ENCODE data around the gene ARHGAP32.

ARHGAP32 gene

DNA sequence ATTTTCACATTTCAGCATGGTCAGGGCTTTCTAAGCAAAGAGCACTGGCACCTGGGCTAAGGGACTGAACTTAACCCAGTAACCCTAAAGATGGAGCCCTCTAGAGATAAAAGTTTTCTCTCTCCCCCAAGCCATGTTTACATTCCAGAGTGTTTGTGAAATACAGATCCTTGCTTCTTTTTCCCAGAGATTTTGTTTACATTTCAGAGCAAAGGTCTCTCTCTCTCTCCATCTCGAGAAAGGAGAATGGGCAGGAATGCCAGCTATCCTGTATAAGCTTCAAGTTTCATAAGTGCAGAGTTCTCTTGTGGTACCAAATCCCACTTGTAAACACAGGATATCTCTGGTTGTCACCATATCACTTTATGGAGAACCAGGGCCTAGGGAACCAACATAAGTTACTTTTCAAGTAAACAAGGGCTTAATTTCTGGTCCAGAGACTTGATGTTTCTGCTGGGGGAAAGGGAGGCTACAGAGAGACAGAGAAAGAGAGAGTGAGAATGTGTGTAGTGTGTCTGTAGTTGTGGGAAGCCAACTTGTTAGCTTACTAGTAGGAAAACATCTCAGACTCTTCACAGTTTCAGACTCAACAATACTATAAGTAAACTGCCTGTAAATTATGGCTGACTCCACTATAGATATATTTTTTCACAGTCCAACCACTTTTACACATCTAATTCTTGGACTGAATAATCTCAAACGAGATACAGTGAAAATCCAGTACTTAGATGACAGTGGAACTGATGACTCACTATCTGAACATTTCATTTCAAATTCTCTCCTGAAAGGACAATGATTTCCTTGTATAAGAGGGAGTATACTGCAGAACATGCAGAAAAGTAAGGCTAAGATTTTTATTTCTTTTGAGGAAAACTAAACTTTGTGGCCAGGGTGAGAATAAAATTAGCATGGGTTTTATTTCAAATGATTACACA lies 76.2 kb downstream of the ARHGAP32 start:
- no peak for DNase-seq

DNA sequence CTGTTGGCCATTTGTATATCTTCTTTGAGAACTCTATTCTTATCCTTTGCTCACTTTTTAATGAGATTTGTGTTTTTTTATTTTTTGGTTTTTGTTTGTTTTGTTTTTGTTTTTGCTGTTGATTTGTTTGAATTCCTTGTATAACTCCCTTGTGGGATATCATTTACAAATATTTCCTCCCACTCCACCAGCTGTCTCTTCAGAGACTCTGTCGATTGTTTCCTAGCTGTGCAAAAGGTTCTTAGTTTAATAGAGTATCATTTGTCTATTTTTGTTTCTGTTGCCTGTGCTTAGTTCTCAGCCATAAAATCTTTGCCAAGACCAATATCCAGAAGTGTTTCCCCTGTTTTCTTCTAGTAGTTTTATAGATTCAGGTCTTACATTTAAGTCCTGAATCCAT lies 82.4 kb downstream of the ARHGAP32 start:
- no peak for DNase-seq

DNA sequence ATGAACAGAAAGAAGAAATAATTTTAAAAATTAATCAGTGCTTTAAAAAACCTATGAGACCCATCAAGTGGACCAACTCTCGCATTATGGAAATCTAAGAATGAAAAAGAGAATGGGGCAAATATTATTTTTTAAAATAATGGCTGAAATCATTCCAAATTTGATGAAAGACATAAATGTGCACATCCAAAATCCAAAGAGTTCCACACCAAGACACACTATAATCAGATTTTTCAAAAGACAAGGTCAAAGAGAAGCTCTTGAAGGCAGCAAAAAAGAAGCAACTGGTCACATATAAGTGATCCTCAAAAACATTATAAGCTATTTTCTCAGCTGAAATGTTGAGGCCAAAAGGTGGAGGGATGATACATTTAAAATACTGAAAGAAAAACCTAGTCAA lies 85.3 kb downstream of the ARHGAP32 start:
- no peak for DNase-seq

GRCh38 chr11:129102756-129103155 lies 89.4 kb downstream of the ARHGAP32 start:
- DNase-seq: no peak

DNA sequence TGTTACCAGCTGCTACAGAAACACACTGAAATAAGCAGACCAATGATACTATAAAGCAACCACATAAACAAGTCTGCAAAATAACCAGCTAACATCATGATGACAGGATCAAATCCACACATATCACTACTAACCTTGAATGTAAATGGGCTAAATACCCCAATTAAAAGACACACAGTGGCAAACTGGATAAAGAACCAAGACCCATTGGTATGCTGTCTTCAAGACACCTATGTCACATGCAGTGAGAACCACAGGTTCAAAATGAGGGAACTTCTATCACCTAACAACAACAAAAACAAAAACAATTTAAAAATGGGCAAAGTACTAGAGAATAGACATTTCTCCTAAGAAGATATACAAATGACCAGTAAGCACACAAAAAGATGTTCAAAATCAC lies 89.9 kb downstream of the ARHGAP32 start:
- DNase-seq: no peak

GRCh38 chr11:129093283-129093682 lies 98.8 kb downstream of the ARHGAP32 start:
- DNase-seq: no peak

DNA sequence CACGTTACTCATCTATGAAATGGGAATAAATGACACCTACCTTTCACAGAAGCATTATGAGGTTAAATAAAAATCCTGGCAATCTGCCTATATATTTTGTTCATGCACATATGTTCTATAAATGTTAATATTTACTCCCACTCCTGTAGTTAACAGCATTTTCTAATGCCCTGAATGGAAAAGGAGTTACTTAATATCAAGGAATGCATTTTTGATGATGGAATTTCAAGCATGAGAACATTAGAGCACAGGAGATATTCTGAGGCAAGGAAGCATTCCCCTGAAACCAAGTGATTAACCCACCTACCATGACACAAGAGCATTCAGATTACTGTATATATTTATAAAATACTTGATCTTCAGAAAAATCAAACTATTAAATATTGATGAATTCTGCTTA lies 102.1 kb downstream of the ARHGAP32 start:
- no peak for DNase-seq

- no peak for DNase-seq
Measured at GRCh38 chr11:129089279-129089678, 102.8 kb downstream of the ARHGAP32 start.

- DNase-seq: no peak
Measured at GRCh38 chr11:129086976-129087375, 105.1 kb downstream of the ARHGAP32 start.

GRCh38 chr11:129077191-129077590 lies 114.9 kb downstream of the ARHGAP32 start:
- no peak for DNase-seq

DNA sequence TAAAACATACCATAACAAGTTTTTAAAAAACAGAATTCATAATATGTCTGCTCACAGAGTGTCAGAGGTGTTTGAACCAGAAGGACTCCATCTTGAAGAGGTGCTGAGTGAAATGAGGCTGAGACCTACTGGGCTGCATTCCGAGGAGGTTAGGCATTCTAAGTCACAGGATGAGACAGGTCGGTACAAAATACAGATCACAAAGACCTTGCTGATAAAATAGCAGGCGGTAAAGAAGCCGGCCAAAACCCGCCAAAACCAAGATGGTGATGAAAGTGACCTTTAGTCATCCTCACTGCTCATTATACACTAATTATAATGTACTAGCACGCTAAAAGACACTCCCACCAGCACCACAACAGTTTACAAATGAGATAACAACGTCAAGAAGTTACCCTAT lies 116.4 kb downstream of the ARHGAP32 start:
- DNase-seq: no peak

DNA sequence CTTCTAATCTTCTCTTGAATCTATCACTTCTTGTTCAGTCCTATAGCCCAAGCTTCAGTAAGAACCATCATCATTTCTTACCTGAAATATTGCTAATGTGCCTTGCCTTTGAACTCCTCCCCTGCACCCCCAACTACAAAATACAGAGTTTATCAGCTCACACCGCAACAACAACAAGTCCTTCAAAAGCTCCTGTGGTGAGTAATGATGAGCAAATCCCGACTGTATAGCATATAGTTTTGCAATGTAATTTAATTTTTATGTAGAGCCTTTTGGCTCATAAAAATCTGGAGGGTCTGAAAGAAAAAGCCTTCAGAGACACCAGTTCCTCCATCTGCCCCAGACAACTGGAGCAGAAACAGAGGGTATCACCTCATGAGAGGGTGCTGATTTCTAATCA lies 124.7 kb downstream of the ARHGAP32 start:
- no peak for DNase-seq

DNA sequence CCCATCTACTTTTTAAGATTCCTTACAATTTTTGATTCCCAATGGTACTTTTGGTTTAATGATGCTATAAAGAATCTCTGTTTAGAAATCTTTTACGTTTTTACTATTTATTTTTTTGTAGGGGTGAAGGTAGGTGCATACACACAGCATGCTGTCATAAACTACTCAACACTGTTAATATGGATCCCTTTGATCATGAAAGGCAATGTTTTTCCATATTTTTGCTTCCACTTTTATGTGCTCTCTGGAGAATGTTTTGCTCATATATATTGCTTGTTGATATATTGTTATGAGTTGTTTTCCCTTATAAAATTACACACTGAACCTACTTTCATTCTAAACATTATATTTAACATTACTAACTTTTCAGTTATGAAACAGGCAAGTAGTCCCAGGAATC lies 125.9 kb downstream of the ARHGAP32 start:
- DNase-seq: no peak

- no peak for DNase-seq
Measured at GRCh38 chr11:129063118-129063517, 129.0 kb downstream of the ARHGAP32 start.

DNA sequence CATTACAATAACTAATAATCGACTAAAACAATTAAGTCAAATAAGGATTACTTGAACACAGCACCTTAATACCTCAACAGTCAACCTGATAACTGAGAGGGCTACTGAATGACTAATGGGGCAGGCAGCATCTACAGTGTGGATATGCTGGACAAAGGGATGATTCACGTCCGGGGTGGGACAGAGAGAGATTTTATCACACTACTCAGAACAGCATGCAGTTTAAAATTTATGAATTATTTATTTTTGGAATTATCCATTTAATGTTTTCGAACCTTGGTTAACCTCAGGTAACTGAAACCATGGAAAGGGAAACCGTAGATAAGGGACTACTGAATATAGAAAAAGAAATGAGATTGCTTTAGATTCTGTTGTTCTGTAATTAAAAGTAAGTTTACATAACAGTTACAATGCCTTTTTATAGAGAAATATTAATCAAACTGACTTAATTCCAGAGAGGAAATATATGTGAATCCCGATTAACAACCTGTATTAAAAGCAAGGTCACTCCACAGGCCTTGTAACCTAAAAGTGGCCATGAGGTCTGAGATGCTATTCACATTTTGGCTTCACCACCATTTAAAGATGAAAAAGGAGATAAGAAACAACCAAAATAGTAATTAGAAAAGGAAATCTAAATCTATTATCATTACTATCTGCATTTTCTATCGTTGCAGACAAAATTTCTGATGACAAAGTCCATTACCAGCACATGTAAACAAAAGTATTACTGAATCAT lies 130.5 kb downstream of the ARHGAP32 start:
- no peak for DNase-seq

- no peak for DNase-seq
Measured at GRCh38 chr11:129056916-129057315, 135.2 kb downstream of the ARHGAP32 start.

GRCh38 chr11:129055196-129055595 lies 136.9 kb downstream of the ARHGAP32 start:
- DNase-seq: no peak

DNA sequence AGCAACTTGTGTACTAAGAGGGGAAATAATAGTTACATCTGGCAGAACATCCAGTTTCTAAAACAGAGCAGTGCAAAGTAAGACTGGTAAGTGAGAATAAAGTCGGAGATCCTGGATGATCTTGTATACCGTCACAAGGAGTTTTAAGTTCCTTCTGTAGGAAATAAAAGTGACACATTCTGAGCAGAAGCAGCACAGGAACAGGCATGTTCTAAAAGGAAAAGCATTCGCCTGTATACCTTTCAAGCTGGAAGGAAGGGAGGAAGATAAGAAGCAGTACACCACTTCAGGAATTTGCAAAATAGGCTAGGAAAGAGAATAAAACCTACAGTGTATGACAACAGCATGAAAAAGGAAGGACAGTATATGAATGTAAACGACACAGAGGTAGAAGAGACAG lies 143.2 kb downstream of the ARHGAP32 start:
- DNase-seq: no peak

- DNase-seq: no peak
Measured at GRCh38 chr11:129045150-129045549, 147.0 kb downstream of the ARHGAP32 start.

GRCh38 chr11:129042503-129042902 lies 149.6 kb downstream of the ARHGAP32 start:
- no peak for DNase-seq

DNA sequence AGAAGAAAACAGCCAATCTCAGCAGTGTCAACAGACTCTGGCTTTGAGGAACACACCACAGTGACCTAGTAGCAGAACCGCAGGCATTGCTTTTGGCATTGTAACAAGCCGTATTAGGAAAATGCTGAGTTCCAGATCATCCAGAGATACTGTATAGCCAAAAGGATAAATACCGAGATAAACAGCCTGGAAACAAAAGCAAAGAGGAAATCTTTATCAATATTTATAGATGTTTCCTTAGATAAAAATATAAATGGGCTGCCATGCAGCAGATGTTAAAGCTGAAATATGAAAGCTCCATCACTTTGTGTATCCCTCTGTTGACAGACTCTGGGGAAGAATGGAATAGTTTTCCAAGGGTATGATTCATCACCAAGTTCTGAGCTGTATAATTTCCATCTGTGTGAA lies 150.5 kb downstream of the ARHGAP32 start:
- no peak for DNase-seq

- no peak for DNase-seq
Measured at GRCh38 chr11:129040934-129041333, 151.2 kb downstream of the ARHGAP32 start.

GRCh38 chr11:129035244-129035643 lies 156.9 kb downstream of the ARHGAP32 start:
- DNase-seq: no peak

Measured in nucleus accumbens (tissue), 56 donors.